Calu3 (cell line): ENCODE data around the gene SHD. TPM values are rescaled to one million over a fixed set of nuclear protein-coding genes. Genes with fewer than 3 reads are reported as not detected.

Experiments used
- BruUV-seq: library from RNA; stranded (reverse); fragments of 400-500 nt; replicated peaks from 2 replicates; lab custom pipeline; 2021; lab: Mats Ljungman, UMichigan
- CTCF ChIA-PET: fragments of 300-600 bp; sonication (Branson Sonifier 250); formaldehyde crosslinking; loops from one replicate; lab custom pipeline; 2022; ENCODE audit warnings: antibody characterized with exemption; lab: Charles Lee
- DNase-seq: peaks from one replicate; pipeline ENCODE4 v3.0.0; 2022
- H3K27ac Mint-ChIP-seq: one replicate; pipeline ENCODE4 v1.8.0; 2022; ENCODE audit warnings: mixed read lengths; ENCODE audit not compliant: unreplicated experiment
- H3K27me3 Mint-ChIP-seq: one replicate; pipeline ENCODE4 v1.8.0; 2022; ENCODE audit warnings: mixed read lengths; ENCODE audit not compliant: unreplicated experiment
- H3K36me3 Mint-ChIP-seq: one replicate; pipeline ENCODE4 v1.8.0; 2022; ENCODE audit warnings: mild to moderate bottlenecking, moderate library complexity, mixed read lengths; ENCODE audit not compliant: insufficient read depth, unreplicated experiment
- H3K4me1 Mint-ChIP-seq: one replicate; pipeline ENCODE4 v1.8.0; 2022; ENCODE audit warnings: mild to moderate bottlenecking, low read depth, mixed read lengths; ENCODE audit not compliant: unreplicated experiment
- H3K4me3 Mint-ChIP-seq: one replicate; pipeline ENCODE4 v1.8.0; 2022; ENCODE audit warnings: mild to moderate bottlenecking, low read depth, moderate library complexity, mixed read lengths; ENCODE audit not compliant: unreplicated experiment
- H3K9me3 Mint-ChIP-seq: one replicate; pipeline ENCODE4 v1.8.0; 2022; ENCODE audit warnings: low read depth, mixed read lengths; ENCODE audit not compliant: unreplicated experiment
- CTCF ChIP-seq: fragments of 200-600 bp; IDR thresholded peaks from one replicate; pipeline ENCODE4 v1.8.0; 2022; ENCODE audit warnings: antibody characterized with exemption; ENCODE audit not compliant: unreplicated experiment
- intact Hi-C: fragments of 100-400 bp; cut with micrococcal nuclease; formaldehyde crosslinking; loops from one replicate; pipeline ENCODE4 v1.10.0; 2022; ENCODE audit not compliant: unreplicated experiment
- total RNA-seq: library from RNA; stranded (reverse); gene quantifications from 2 replicates; pipeline ENCODE4 v1.2.3, GENCODE V29; 2022

The SHD gene
- total RNA-seq, 1 experiment from 2014 or later, result not detected

DNA sequence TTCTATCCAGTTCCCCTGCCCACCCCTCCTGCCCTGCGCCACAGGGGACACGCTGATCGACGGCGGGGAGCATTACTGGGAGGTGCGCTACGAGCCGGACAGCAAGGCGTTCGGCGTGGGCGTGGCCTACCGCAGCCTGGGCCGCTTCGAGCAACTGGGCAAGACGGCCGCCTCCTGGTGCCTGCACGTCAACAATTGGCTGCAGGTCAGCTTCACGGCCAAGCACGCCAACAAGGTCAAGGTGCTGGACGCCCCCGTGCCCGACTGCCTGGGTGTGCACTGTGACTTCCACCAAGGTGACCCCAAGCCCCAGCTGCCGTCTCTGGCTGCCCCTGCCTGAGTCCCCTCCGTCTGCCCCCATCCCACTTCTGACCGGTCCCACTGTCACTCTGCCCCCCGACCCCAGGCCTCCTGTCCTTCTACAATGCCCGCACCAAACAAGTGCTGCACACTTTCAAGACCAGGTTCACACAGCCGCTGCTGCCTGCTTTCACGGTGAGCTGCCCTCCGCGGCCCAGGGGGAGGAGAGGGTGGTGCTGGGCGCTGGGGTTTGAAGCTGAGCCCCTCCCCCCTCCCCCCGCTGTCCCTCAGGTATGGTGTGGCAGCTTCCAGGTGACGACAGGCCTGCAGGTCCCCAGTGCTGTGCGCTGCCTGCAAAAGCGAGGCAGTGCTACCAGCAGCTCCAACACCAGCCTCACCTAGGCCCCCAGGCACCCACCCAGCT is 44.0 kb downstream of the SHD start:
- intact Hi-C loops, result no loop called here
- peaks cover 26% of the 10 kb centered on the region for H3K27me3 Mint-ChIP-seq
- no peak for DNase-seq
- no peaks in the 10 kb centered on the region for H3K4me1 Mint-ChIP-seq
- BruUV-seq, result no TSS peak
- no peak overlapping the region for H3K4me3 Mint-ChIP-seq
- TF ChIP-seq CTCF, result no peak
- peaks cover 7% of the 10 kb centered on the region for H3K9me3 Mint-ChIP-seq
- CTCF ChIA-PET, result no interaction called here
- H3K36me3 Mint-ChIP-seq, result peaks cover 4% of the 10 kb centered on the region
- H3K27ac Mint-ChIP-seq, result no peak overlapping the region

GRCh38 chr19:4323692-4324091 is 44.6 kb downstream of the SHD start:
- H3K36me3 Mint-ChIP-seq, result peaks cover 4% of the 10 kb centered on the region
- H3K4me3 Mint-ChIP-seq, result no peak overlapping the region
- intact Hi-C loops, result no loop called here
- TF ChIP-seq CTCF, result no peak
- H3K27ac Mint-ChIP-seq, result no peak overlapping the region
- peaks cover 7% of the 10 kb centered on the region for H3K9me3 Mint-ChIP-seq
- CTCF ChIA-PET, result no interaction called here
- no TSS peak for BruUV-seq
- no peaks in the 10 kb centered on the region for H3K4me1 Mint-ChIP-seq
- H3K27me3 Mint-ChIP-seq, result peaks cover 20% of the 10 kb centered on the region
- no peak for DNase-seq

DNA sequence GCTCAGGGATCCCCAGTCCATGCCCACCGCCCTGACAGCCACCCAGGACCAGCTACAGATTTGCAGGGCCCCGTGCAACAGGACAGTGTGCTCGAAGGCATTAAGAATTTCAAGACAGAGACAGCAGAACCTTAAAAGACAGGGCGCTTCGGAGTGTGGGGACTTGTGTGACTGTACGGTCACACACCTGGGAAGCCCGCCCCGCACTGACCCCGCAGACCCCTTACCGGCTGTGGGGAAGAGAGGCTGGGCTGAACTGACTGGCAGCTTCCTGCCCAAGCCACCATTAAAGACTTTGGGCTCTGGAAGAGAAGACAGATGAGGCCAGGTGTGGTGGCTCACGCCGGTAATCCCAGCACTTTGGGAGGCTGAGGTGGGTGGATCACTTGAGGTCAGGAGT is 45.2 kb downstream of the SHD start:
- intact Hi-C loops, result no loop called here
- Mint-ChIP-seq H3K27ac (no peak overlapping the region), H3K27me3 (peaks cover 15% of the 10 kb centered on the region), H3K4me3 (no peak overlapping the region), H3K4me1 (no peaks in the 10 kb centered on the region), H3K36me3 (peaks cover 4% of the 10 kb centered on the region), H3K9me3 (peaks cover 7% of the 10 kb centered on the region)
- BruUV-seq, result no TSS peak
- DNase-seq, result no peak
- CTCF ChIA-PET, result no interaction called here
- no peak for TF ChIP-seq CTCF

GRCh38 chr19:4326215-4326836 is 47.3 kb downstream of the SHD start:
- no peak overlapping the region for H3K27ac Mint-ChIP-seq
- DNase-seq, result no peak
- no peaks in the 10 kb centered on the region for H3K9me3 Mint-ChIP-seq
- no peak overlapping the region for H3K4me3 Mint-ChIP-seq
- CTCF ChIA-PET, result no interaction called here
- no peaks in the 10 kb centered on the region for H3K4me1 Mint-ChIP-seq
- BruUV-seq, result no TSS peak
- H3K27me3 Mint-ChIP-seq, result no peaks in the 10 kb centered on the region
- TF ChIP-seq CTCF, result no peak
- H3K36me3 Mint-ChIP-seq, result peaks cover 4% of the 10 kb centered on the region
- intact Hi-C loops, result no loop called here
